Lower leg skin (tissue), 4 donors: ENCODE results near the gene LTF. TPM values are rescaled to one million over a fixed set of nuclear protein-coding genes. Genes with fewer than 3 reads are reported as not detected.

Source experiments
- DNase-seq, 2 donors: peaks; one replicate each; pipeline ENCODE4 v3.0.0-alpha.2; 2019; ENCODE audit warnings: low spot score in 2 of 2
- H3K4me3 ChIP-seq: fragments of 200-600 bp; sonication (generic); 2 replicates; pipeline ENCODE4 v1.5.1; 2017; ENCODE audit warnings: mild to moderate bottlenecking, low read depth; ENCODE audit not compliant: poor library complexity, severe bottlenecking
- POLR2A ChIP-seq, 2 donors: fragments of 450-650 bp; IDR thresholded peaks; one replicate each; pipeline ENCODE4 v1.6.1; 2016 to 2017; ENCODE audit warnings: antibody characterized with exemption in 2 of 2, mild to moderate bottlenecking in 1 of 2, moderate library complexity in 1 of 2
- WGBS, 2 donors: methylation state at CpG; one replicate each; pipeline ENCODE4 v1.1.5; 2018; 5-methylcytosine and 5-hydroxymethylcytosine counted together
- intact Hi-C: fragments of 100-400 bp; cut with DNase I; formaldehyde crosslinking; loops from one replicate; pipeline ENCODE4 v1.15.0; 2023; ENCODE audit warnings: low total_unique reads
- total RNA-seq, 4 donors: library from RNA; depleted of rRNA; stranded (reverse); fragments of >200 nt; gene quantifications; one replicate each; pipeline ENCODE4 v1.1.0, GENCODE V29; 2016
- TF ChIP-seq, protein P1 (sequence below), 3 donors: fragments of 450-650 bp; IDR thresholded peaks; one replicate each; pipeline ENCODE4 v1.5.1; 2016; ENCODE audit warnings: antibody characterized with exemption in 3 of 3, mild to moderate bottlenecking in 3 of 3, moderate library complexity in 2 of 3

Gene LTF
- total RNA-seq, 4 donors from 2014 or later, result 0.91 to 3.9 (median 2.5) TPM

DNA sequence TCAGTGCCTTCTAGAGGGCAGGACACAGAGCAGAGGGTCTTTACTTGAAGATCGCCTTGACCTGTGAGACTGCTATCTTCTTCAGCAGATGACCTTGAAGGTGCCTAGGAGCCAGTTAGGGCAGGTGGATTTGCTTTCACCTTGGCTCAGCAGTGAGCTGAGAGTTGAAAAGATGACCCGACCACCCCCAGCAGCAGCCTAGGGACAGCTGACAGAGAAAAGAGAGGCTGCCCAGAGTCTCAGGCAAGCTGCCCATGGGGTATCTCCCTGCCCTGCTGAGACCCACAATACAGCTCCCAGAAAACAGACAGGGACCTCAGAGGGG is 453 bp upstream of the LTF start:
- no peak for TF ChIP-seq POLR2A (IDR thresholded peaks at IDR 0.05)
- TF ChIP-seq, protein P1, sequence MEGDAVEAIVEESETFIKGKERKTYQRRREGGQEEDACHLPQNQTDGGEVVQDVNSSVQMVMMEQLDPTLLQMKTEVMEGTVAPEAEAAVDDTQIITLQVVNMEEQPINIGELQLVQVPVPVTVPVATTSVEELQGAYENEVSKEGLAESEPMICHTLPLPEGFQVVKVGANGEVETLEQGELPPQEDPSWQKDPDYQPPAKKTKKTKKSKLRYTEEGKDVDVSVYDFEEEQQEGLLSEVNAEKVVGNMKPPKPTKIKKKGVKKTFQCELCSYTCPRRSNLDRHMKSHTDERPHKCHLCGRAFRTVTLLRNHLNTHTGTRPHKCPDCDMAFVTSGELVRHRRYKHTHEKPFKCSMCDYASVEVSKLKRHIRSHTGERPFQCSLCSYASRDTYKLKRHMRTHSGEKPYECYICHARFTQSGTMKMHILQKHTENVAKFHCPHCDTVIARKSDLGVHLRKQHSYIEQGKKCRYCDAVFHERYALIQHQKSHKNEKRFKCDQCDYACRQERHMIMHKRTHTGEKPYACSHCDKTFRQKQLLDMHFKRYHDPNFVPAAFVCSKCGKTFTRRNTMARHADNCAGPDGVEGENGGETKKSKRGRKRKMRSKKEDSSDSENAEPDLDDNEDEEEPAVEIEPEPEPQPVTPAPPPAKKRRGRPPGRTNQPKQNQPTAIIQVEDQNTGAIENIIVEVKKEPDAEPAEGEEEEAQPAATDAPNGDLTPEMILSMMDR (IDR thresholded peaks at IDR 0.05), result no peak
- H3K4me3 ChIP-seq, result no peak overlapping the region
- intact Hi-C loops, result no loop called here
- DNase-seq, result no peak
- 57 to 69% methylated on average over 2 of the region's 2 CpGs for WGBS, 2 donors

DNA sequence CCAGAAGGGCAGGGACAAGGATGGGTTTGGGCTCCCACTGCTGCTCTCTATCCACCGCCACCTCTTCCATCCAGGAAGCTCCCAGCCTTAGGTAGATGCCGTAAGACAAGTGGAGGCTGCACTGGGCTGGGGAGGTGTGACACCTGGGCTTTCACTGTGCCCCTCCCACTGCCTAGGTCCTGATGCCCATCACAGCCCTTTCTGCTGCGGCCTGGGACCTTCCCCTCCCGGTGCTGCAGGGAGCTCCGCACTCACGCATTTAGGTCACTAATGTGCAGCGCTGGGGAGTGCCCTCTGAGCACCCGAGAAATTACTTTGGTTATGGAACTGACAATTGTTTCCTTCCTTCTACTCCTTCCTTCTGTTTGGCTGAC is 850 bp downstream of the LTF start:
- intact Hi-C loops, result no loop called here
- no peak overlapping the region for H3K4me3 ChIP-seq
- 78 to 83% methylated on average over 8 of the region's 8 CpGs for WGBS, 2 donors
- peak in 1 of 2 donors; percentile 83 for DNase-seq
- TF ChIP-seq POLR2A (IDR thresholded peaks at IDR 0.05), result no peak
- TF ChIP-seq, protein P1 (IDR thresholded peaks at IDR 0.05), result no peak

DNA sequence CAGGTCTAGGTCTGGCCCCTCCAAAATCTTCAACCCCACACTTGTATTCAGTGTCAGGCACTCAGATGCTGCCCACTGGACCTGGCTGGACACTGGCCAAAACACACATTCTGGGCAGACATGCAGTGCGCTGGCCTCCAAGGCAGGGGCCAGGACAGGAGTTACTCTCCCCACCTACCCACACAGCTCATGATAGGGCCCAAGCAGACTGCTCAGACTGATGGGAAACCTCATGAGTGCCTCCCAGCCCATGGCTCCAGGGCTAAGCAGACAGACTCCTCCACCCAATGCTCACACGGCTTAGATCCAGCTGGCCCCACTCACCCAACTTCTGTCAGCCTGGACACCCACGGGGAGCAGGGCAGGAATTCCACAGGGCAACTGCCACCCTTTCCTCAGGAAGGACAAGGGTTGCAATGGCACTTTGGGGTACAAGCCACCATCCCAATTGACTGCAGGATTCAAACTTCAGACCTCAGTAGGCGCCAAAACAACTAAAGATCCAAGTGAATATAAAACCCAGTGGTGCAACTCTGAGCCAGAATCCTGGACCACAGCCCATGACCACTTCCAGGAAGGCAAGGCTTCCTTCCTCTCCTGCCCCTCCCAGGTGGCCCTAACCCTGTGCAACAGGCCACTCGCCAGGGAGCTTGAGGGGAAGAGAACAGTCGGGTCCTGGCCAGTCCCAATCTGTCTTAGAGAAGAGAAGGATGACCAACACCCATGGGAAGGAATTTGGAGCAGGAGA is 1.4 kb downstream of the LTF start:
- intact Hi-C loops, result no loop called here
- H3K4me3 ChIP-seq, result no peak overlapping the region
- DNase-seq, result peak in 1 of 2 donors; percentile 83
- TF ChIP-seq, protein P1 (IDR thresholded peaks at IDR 0.05), result no peak
- WGBS, 2 donors, result 46 to 67% methylated on average over 5 to 6 of the region's 6 CpGs

DNA sequence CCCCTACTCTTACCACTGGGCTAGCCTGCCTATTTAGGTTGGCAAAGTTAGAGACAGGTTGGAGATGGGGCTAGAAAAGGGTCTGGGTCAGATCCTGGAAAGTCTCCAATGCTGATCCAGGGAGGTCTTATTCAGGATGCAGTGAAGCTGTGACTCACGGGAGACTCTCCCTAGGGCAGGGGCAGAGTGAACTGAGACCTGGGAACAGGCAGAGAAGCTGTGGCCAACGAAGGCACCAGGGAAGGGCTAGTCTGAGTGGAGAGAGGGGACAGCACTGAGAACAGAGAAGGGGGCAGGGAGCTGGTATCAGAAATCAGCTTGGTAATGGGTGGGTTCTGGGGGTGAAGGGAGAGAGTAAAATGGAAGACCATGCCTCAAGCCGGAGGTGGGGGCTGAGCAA is 2.2 kb downstream of the LTF start:
- H3K4me3 ChIP-seq, result no peak overlapping the region
- peak in 1 of 2 donors; percentile 72 for DNase-seq
- 57 to 72% methylated on average over 3 of the region's 3 CpGs for WGBS, 2 donors
- TF ChIP-seq, protein P1 (IDR thresholded peaks at IDR 0.05), result no peak
- no peak for TF ChIP-seq POLR2A (IDR thresholded peaks at IDR 0.05)
- intact Hi-C loops, result no loop called here

DNA sequence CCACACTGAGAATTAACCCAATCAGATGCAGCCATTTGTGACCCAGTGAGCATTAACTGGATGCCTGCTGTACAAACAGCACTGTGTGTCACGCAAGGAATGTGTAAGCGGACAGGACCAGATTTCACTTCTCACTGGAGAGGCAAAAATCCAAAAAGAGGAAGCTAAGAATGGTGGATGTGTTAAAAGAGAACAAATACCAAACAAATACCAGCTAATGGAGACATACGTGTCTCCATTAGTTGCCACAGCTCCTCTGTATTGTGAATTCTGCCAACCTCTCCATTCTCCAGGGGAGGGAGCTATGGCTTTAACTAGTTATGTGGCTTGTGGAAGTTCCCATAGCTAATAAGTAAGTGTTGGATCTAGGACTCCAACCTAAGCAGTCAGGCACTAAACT is 2.6 kb downstream of the LTF start:
- intact Hi-C loops, result no loop called here

More for the DNA sequence above, 2.6 kb downstream of the LTF start:
- no peak for TF ChIP-seq POLR2A (IDR thresholded peaks at IDR 0.05)
- TF ChIP-seq, protein P1 (IDR thresholded peaks at IDR 0.05), result no peak
- no peak for DNase-seq
- no peak overlapping the region for H3K4me3 ChIP-seq
- 75 to 78% methylated on average over 3 of the region's 3 CpGs for WGBS, 2 donors
